Activated CD4-positive, alpha-beta T cell treated with anti-CD3 and anti-CD28 coated beads, Interleukin-2, amount 50 U/mL, for 4 hours (primary cell): Measurements from ENCODE around the gene TRAF6.

ENCODE experiments used
- DNase-seq, 2 experiments: peaks; one replicate each; pipeline ENCODE4 v3.0.0-alpha.2; 2020

TRAF6 gene

DNA sequence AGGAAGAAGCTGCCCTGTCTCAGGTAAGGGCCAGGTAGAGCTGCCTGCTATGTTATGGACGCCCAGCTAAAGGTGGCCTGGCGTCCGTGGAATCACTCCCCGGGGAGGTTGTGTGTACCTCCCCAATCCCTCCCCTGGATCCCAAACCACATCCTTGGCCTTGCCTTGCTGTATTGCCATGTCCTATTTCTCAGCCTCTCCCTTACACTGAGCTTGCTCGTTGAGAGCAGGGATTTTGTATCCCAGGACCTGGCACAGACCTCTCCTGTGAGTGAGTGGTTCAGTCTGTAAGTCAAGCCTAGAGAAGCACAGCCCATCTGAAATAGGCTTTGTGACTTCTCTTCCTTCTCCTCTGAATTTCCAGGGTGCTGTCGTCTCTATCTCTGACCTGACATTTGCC, 53.9 kb downstream of the TRAF6 start:
- no peak for DNase-seq

DNA sequence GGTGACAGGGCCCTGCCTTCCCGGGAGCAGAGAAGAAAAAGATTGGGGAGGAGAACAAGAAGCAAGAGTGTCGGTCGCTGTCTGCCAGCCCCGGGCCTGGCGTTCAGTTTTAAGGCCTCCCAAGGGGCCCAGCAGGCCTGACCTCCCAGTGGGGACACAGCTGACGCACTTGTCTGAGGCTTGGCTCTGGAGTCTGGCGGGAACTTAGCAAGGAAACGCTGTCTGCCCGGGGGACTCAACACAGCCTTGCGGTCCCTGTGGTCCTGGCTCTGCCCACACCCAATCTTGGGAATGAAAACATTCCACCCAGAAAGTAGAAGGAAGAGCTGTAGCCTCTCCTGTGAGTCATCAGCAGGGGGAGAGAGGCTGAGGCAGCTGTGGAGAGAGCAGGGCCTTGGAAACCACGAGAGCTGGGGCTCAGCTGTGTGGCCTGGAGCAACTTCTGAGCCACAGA, 54.4 kb downstream of the TRAF6 start:
- no peak for DNase-seq

DNA sequence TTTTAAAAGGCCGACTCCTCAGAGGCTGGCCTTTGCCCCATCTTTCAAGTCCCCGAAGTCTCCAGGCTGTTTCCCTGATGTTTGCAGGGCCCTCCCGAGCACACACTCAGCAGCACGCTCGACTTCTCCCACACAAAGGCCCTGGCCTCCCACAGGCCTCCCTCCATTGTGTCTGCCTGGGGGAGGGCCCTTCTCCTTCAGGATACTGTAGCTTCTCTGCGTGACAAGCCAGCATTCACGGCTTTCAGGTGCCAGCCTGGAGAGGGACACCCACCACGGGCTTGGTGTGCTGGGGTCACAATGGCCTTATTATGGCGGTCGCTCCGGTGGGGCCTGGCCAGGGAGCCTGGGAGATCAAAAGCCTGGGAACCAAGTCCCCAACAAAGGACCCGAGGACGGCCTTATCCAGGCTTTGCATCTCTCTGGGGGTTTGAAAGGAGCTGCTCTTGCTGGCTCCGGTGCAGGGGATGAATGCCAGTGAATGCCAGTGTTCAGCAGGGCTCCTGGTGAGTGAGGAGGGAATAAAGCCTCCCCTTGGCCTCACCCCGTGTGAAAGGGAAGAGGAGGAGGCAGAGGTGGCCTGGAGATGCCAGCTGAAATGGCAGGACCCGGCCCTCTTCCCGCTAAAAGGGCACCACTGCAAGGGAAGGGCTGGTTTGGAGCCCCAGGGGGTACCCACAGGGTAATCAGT, 55.0 kb downstream of the TRAF6 start:
- no peak for DNase-seq

DNA sequence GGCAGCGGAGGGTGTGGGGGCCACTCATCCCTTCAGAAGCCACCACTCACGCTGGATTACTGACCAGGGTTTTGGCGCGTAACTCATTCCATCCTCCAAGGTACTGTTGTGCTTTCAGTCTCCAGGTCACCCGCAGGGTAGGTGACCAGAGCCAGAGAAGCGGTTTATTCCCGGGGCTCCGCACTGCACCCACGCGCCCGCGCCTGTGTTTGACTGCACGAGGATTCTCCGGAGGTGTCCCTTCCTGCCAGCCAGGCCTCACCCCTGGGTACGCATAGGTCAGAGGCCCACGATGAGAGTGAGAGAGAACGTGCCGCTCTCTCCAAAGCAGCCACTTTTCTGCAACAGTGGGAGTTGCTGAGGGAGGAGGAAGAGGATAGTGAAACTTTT, 55.5 kb downstream of the TRAF6 start:
- no peak for DNase-seq

DNA sequence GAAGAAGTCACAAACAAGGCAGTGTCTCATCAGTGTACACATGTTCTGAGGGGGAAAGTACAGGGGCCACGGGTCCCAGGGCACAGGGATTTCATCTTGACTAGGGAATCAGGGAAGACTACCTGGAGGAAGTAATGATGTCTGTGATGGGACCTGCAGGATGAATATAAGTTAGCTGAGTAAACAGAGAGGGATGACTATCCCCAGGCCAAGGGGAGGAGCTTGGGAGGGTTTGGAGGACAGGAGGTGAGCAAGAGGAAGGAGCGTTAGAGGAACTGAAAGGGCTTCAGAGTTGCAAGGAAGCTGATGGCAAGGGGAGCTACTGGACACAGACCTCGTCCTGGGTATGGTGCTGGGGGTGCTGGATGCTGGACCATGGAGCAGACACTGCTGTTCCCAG, 56.4 kb downstream of the TRAF6 start:
- no peak for DNase-seq

DNA sequence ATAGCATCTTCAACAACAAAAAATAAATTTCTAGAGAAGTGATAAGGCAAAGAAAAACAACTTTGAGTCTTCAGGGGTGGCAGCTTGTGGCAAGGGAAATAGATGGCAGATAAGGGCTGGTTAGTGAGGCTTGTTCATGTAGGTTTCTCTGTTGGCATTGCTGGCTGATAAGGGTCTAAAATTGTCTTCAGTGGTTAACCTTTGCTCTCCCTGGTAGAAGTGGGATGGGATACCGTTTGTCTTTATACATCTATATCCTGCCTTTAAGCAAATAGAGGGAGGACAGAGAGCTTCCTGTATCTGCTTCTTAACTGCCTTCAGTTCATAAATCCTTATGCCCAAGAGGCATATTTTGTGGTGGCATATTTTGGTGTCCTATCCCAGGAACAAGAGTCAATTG, 57.1 kb downstream of the TRAF6 start:
- no peak for DNase-seq

DNA sequence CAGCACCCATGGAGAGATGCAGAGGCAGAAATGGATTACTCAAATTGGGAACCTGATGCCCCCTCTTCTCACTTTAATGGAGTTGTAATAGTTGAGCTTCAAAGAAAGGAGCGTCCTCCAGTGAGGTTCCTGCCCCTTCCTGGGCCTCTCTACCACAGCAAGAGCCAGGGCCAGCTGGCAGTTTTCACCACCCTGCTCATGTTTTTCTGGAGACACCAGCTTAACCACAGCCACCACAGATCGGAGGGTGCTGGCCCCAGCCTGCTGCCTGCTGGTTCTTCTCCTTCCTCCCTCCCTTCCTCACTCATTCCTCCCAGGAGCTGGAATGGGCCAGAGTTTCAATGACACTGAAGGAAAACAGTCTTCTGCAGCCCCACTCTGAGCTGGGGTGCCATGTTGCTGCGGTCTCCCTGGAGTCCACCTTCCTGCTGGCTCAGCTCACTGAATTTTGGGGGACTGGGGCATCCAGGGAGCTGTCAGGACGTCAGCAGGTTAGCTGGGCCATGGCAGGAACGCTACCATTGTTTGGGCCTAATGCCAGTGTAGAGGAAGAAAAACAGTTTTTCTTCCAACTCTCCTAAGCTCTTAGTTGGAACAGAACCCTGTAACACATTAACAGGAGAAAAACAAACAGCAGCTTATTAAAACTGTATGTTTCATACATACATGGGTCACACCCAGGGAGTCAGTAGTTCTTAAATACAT, 57.7 kb downstream of the TRAF6 start:
- no peak for DNase-seq

DNA sequence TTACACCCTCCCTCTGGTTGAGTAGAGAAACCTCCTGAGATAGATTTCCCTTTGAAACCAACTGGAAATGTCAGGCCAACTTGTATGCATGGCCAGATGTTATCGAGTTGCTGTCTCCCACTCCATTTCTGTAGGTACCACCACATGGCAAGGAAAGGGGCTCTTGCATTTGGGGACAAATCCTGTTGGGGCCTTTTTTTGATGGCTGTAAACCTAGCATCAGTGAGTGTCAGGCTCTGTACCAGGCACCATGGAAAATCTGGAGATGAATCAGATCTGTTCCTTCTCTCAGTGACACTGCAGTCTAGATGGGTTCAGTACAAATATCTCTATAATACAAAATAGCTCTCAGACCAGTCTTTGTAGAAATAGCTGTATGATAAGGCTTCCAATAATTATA, 58.4 kb downstream of the TRAF6 start:
- no peak for DNase-seq

DNA sequence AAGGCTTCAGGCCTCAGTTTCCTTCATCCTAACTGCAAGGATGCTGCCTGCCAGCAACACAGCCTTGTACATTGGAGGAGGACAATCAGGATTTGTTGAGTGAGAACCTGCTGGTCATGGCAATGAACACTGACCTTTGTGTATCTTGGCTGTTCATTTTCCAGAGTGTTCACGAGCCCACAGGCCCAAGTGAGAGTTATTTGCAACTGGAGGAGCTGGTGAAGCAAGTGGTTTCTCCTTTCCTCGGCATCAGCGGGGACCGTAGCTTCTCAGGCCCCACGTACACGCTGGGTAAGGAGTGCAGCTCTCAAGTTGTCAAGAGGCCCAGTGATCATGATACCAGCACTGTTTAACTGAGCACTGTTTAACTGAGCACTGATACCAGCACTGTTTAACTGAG, 59.0 kb downstream of the TRAF6 start:
- no peak for DNase-seq

DNA sequence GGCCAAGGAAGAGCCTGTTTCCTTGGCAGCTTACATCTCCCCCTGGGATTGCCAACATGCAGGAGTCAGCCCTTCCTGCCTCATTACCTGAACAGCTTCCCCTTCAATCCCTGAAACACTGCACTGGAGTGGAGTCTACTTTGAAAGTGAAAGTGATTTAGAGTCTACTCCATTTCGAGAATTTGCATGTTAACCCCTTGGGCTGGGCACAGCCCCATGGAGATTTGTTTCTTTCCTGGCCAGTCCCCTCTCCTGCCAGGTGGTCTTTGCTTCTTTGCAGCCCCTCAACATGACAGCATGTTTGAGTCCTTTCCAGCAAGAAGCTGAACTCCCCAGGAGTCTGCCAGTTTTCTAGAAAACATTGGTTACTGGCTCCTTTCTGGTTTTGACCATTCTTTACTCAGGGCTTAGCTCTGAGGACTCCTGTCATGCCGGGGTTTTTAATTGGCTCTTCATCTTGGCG, 59.9 kb downstream of the TRAF6 start:
- DNase-seq = no peak

DNA sequence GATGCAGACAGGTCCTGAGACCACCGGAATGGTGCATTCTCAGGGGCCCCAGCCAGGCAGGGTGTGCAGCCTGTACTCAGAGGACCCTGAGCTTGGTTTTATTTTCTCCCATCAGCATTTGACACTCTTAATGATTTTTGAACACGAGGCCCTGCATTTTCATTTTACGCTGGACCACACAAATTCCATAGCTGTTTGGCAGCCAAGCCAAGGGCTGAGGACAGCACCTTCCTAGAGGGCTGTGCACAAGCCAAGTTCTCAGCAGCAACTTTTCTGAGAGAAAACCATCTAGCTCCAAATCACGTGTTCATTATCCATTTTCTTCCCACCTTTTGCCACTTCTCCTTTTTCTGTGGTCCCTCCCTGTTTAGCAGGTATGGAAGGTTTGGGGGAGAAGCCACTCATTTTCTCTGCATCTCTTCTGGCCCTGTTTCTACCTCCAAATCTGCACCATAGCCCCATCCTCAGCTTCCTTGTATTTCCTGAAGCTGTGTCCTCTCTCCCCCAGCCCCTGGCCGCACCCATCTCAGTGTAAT, 60.4 kb downstream of the TRAF6 start:
- no peak for DNase-seq

DNA sequence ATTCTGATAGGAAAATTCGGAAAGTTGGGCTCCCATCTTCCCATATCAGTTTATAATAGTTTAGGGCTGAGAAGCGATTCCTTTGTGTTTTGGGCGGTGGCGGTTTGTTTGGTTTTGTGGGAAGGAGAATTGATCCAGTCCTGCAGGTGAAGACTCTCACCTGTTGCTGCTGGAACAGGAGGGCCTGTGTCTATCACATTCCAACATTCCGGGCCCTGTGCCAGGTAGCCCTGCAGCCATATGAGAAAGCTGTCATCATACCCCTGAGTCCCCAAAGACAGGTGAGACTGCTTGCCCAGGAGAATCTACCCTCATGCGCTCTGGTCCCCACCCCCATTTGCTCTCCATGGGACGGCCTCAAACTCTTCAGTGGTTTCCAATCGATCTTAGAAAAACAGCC, 62.1 kb downstream of the TRAF6 start:
- DNase-seq = no peak

DNA sequence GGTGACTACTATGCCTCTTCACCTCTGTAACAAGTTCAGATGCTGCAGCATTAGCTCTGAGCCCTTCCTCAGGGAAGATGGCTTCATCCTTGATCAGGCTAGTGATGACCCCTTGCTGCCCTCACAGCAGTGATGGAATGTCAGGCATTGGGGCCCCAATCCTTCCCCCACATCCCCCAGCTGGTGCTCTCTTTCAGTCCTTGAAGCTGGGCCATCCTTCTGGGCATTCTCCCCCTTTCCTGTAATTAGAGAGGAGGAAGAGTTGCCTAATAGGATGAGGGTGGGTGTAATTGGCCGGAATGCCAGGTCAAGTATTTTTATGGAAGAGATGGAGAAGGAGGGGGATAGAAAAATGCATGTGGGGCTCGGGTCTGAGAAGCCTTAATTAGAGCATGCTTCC, 62.6 kb downstream of the TRAF6 start:
- no peak for DNase-seq

DNA sequence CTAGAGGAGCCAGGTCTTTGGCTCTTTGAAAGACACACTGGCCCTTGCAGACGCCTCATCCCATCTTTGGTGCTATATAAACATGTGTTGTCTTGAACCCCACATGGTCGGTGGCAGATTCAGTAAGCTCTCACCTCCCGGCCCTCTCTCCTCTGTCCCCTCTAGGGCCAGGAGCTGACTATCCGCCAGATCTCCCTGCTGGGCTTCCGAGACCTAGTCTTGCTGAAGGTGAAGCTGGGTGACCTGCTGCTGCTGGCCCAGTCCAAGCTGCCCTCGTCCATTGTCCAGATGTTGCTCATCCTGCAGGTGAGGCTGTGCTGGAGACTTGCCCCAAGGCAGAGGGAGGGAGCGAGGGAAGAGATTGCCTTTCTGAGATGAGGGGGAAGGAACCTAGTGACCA, 63.9 kb downstream of the TRAF6 start:
- DNase-seq = no peak

DNA sequence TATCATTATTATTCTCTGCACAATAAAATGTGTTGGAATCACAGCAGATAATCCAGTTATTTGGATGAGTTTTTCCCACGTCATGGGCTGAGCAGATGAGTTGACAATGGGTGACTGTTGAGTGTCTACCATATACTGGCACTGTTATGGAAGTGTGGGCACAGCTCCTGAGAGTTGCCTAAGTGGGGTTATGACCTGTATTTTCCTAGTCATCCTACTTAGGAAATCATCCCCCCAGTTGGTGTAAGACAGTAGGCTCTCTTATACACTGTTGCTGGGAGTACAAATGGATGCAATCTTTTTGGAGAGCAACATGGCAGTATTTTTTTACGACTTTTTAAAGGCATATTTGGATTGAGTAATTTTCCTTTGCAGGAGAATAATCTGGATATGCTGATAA, 66.4 kb downstream of the TRAF6 start:
- DNase-seq = no peak

DNA sequence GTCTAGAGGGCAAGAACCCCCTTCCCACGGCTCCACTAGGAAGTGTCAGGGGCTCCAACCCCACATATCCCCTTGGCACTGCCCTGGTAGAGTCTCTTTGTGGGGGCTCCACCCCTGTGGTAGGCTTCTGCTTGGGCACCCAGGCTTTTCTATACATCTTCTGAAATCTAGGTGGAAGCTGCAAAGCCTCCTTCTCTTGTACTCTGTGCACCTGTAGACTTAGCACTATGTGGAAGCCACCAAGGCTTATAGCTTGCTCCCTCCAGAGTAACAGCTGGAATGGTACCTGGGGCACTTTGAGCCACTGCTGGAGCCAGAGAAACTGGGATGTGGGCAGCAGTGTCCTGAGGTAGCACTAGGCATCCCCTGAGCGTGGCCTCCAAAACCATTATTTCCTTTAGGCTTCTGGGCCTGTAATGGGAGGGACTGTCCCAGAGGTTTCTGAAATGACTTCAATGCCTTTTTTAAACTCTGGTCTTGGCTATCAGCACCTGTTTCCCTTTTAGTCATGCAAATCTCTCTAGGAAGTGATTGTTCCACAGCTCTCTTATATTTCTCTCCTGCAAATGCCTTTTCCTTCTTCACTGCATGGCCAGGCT, 68.4 kb downstream of the TRAF6 start:
- DNase-seq = no peak

DNA sequence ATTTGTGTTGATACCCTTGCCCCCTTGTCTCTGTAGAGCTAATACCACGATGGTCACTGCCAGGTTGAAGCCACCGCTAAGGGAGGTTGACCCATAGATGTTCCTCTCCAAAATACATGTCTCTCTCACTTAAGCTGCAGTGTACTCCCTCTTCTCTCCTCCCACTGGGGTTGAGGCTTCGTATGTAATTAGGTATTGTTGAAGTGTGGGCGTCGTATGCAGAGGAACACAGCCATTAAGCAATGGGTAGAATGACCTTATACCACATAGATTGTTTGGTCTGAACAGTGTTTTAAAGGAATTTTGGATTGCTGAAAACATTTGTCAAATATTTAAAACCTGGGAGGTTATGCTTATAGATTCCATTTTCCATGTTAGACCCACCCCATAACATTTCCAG, 71.9 kb downstream of the TRAF6 start:
- no peak for DNase-seq

DNA sequence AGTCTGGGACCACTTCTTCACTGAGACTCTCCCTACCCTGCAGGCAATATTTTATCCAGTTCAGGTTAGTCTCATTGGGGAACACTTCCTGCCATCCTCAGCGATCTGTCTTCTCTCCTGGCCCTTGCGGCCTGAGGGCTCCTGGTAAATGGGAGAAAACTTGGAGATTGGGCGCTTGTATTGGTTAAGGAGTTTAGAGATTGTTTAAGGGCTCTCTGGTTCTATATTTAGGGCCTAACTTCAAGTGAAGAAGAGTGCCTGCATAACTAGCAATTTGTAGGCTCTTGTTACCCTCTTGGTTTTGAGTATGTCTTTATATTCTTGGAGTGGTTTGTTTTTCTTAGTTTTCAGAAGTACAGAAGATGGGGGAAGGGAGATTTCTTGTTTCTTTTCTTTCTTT, 72.7 kb downstream of the TRAF6 start:
- no peak for DNase-seq
